ENCODE measurements around the gene KRT14. TPM values are rescaled to one million over a fixed set of nuclear protein-coding genes. Genes with fewer than 3 reads are reported as not detected.

KRT14 gene
- polyA plus RNA-seq, 3 donors: not detected

DNA sequence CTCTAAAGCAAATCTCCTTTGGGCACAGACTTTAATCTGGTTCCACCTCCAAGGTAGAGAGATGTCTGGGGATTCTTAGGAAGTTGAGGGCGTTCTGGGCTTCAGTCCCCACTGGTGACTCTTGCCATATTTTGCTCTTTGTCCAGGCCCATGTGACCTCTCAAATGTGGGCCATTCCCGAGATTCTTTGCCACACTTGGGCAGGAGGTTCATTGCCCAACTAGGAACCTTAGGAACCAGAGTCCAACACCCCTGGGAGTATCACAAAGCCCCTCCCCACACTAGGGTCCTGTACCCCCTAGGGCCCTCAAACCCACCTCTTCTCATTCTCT is 6.5 kb downstream of the KRT14 start:
- intact Hi-C loops (cut with micrococcal nuclease): no loop called here
- DNase-seq: no peak
- no peak overlapping the region for H2AFZ ChIP-seq (ENCODE audit: insufficient read depth, low read depth, low read length, poor library complexity, severe bottlenecking)
- H3K9ac ChIP-seq (ENCODE audit: insufficient read depth, low read length, poor library complexity, severe bottlenecking): no peak overlapping the region
- no peaks in the 10 kb centered on the region for H3K27me3 ChIP-seq (ENCODE audit: control insufficient read depth in 2 of 2, insufficient read depth in 2 of 2, low read length in 2 of 2)
- no peaks in the 10 kb centered on the region for H3K36me3 ChIP-seq (replicated peaks in 1 of 2; ENCODE audit: control insufficient read depth in 1 of 2, insufficient read depth in 2 of 2, low read length in 2 of 2)
- no peak for TF ChIP-seq CTCF (IDR thresholded peaks at IDR 0.05)
- peaks cover 3 to 6% of the 10 kb centered on the region in 2 donors for H3K4me1 ChIP-seq (ENCODE audit: control insufficient read depth in 1 of 2, insufficient read depth in 2 of 2, low read length in 2 of 2)
- peaks cover 0 to 1% (median 0%) of the 10 kb centered on the region in 7 donors for H3K9me3 Mint-ChIP-seq
- H3K27me3 Mint-ChIP-seq (ENCODE audit: low read depth in 3 of 3): peaks cover 7 to 12% (median 8%) of the 10 kb centered on the region in 3 donors
- no peaks in the 10 kb centered on the region for H4K20me1 ChIP-seq (ENCODE audit: insufficient read depth, low read length)
- peaks cover 4% of the 10 kb centered on the region for H3K4me1 Mint-ChIP-seq
- H3K79me2 ChIP-seq (ENCODE audit: insufficient read depth, low read length): no peaks in the 10 kb centered on the region
- H3K9me3 ChIP-seq (replicated peaks in 1 of 2; ENCODE audit: control insufficient read depth in 1 of 2, insufficient read depth in 1 of 2, low read length in 2 of 2): no peaks in the 10 kb centered on the region
- no peak overlapping the region for H3K4me3 Mint-ChIP-seq
- no peaks in the 10 kb centered on the region for H3K36me3 Mint-ChIP-seq
- no peak overlapping the region for H3K4me3 ChIP-seq (replicated peaks in 1 of 3; ENCODE audit: low read depth in 2 of 3, low read length in 3 of 3)
- 83% methylated on average over 2 of the region's 2 CpGs for WGBS (ENCODE audit: insufficient coverage)
- H3K27ac Mint-ChIP-seq: no peak overlapping the region
- H3K27ac ChIP-seq (ENCODE audit: low read depth in 1 of 2, low read length in 2 of 2): no peak overlapping the region
- H3K4me2 ChIP-seq (replicated peaks; ENCODE audit: extremely low read depth, low read length, poor library complexity, severe bottlenecking): no peak overlapping the region

GRCh38 chr17:41579484-41580243 is 7.0 kb downstream of the KRT14 start:
- no peaks in the 10 kb centered on the region for H3K27me3 ChIP-seq (ENCODE audit: control insufficient read depth in 2 of 2, insufficient read depth in 2 of 2, low read length in 2 of 2)
- Mint-ChIP-seq H3K4me1 (peaks cover 4% of the 10 kb centered on the region), H3K9me3 (peaks cover 0 to 1% (median 0%) of the 10 kb centered on the region in 7 donors), H3K27me3 (ENCODE audit: low read depth in 3 of 3) (peaks cover 8 to 11% (median 10%) of the 10 kb centered on the region in 3 donors), H3K4me3 (no peak overlapping the region), H3K36me3 (no peaks in the 10 kb centered on the region), H3K27ac (no peak overlapping the region)
- peak overlapping the region; percentile 31 for H3K4me2 ChIP-seq (replicated peaks; ENCODE audit: extremely low read depth, low read length, poor library complexity, severe bottlenecking)
- no peak overlapping the region for H3K27ac ChIP-seq (ENCODE audit: low read depth in 1 of 2, low read length in 2 of 2)
- WGBS (ENCODE audit: insufficient coverage): 46% methylated on average over 13 of the region's 18 CpGs
- H2AFZ ChIP-seq (ENCODE audit: insufficient read depth, low read depth, low read length, poor library complexity, severe bottlenecking): no peak overlapping the region
- no peaks in the 10 kb centered on the region for H4K20me1 ChIP-seq (ENCODE audit: insufficient read depth, low read length)
- no peaks in the 10 kb centered on the region for H3K79me2 ChIP-seq (ENCODE audit: insufficient read depth, low read length)
- no peaks in the 10 kb centered on the region for H3K36me3 ChIP-seq (replicated peaks in 1 of 2; ENCODE audit: control insufficient read depth in 1 of 2, insufficient read depth in 2 of 2, low read length in 2 of 2)
- no peak overlapping the region for H3K9ac ChIP-seq (ENCODE audit: insufficient read depth, low read length, poor library complexity, severe bottlenecking)
- peak; percentile 38 to 61 (median 53) for DNase-seq
- intact Hi-C loops (cut with micrococcal nuclease): no loop called here
- H3K4me1 ChIP-seq (ENCODE audit: control insufficient read depth in 1 of 2, insufficient read depth in 2 of 2, low read length in 2 of 2): peaks cover 3 to 6% of the 10 kb centered on the region in 2 donors
- peak; percentile 73 for TF ChIP-seq CTCF (IDR thresholded peaks at IDR 0.05)
- no peak overlapping the region for H3K4me3 ChIP-seq (replicated peaks in 1 of 3; ENCODE audit: low read depth in 2 of 3, low read length in 3 of 3)
- H3K9me3 ChIP-seq (replicated peaks in 1 of 2; ENCODE audit: control insufficient read depth in 1 of 2, insufficient read depth in 1 of 2, low read length in 2 of 2): no peaks in the 10 kb centered on the region
